HG03521 (cell line): ENCODE measurements around the gene NFIX.

ENCODE experiments used
- ATAC-seq: cut with Tn5 transposase; IDR thresholded peaks from one replicate; pipeline ENCODE4 v1.9.1; 2021; ENCODE audit warnings: mild to moderate bottlenecking, moderate library complexity; ENCODE audit not compliant: unreplicated experiment

The NFIX gene

DNA sequence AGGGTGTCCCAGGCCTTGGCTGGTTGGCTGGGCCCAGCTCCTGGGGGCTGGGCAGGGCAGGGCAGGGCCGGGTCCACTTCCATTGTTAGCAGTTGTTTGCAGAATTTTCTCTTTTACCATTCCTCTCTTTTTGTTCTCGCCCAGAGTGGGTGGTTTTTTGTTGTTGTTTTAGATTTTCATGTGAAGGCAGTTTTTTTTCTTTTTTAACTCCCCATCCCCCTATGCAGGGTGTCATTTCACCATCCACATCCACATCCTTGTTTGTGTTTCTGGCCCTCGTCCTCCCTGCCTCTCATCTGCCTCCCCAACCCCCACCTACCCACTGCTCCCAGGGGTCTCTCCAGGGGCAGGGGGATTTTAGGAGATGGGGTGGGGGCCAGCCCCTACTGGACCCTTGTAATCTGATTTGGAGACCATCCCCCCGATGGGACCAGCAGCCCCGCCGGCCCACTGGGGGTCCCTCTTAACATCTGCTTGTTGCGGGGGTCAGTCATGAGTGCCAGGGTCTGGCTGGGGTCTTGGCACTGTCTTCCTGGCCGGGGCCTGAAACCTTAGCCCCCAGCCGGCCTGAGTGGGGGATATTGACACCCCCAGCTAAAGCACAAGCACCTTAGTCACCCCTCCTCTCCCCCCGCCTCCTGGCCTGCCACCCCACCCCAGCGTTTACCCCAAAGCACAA is 144.5 kb downstream of the NFIX start:
- ATAC-seq = no peak

DNA sequence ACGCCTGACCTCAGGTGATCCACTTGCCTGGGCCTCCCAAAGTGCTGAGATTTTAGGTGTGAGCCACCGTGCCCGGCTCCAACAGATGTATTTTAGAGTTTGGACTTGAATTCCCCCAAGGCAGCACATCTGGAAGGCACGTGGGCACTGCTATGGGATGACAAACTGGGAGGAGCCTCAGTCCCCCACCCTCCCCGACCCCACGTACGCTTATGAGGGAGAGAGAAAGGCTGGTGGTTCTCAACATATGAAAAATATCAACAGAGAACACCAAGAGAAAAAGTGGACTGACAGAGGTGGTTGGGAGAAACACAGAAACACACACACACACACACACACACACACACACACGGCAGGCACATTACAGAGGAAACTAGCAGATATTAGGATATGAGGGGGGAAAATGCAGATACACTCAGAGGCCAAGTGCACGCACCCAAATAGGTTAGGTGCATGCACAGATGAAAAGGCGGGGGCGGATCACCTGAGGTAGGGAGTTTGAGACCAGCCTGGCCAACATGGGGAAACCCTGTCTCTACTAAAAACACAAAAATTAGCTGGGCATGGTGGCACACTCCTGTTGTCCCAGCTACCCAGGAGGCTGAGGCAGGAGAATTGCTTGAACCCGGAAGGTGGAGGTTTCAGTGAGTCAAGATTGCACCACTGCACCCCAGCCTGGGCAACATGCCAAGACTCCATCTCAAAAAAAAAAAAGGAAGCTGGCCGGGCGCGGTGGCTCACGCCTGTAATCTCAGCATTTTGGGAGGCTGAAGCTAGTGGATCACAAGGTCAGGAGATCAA is 151.7 kb downstream of the NFIX start:
- no peak for ATAC-seq
